HepG2 (cell line): ENCODE measurements around the gene ERCC4. TPM values are rescaled to one million over a fixed set of nuclear protein-coding genes. Genes with fewer than 3 reads are reported as not detected.

Source experiments
- ARNTL ChIP-seq: sonication (generic); formaldehyde crosslinking; IDR thresholded peaks from 2 replicates; pipeline ENCODE4 v1.4.0; 2020; ENCODE audit warnings: mild to moderate bottlenecking, missing genetic modification reagents
- ATM ChIP-seq: fragments of 450-650 bp; IDR thresholded peaks from 2 replicates; pipeline ENCODE4 v1.7.1; 2017; ENCODE audit warnings: mild to moderate bottlenecking, borderline replicate concordance
- FLYWCH1 ChIP-seq: sonication (generic); formaldehyde crosslinking; IDR thresholded peaks from 2 replicates; pipeline ENCODE4 v1.8.1; 2023; ENCODE audit warnings: mild to moderate bottlenecking, missing genetic modification reagents
- GPN1 ChIP-seq: sonication (generic); formaldehyde crosslinking; IDR thresholded peaks from 2 replicates; pipeline ENCODE4 v1.5.1; 2020; ENCODE audit warnings: missing genetic modification reagents, borderline replicate concordance
- KDM3A ChIP-seq: IDR thresholded peaks from 2 replicates; pipeline ENCODE4 v1.6.1; 2018; ENCODE audit warnings: low read depth, missing compliant biosample characterization
- KDM6A ChIP-seq: IDR thresholded peaks from 2 replicates; pipeline ENCODE4 v1.6.1; 2016; ENCODE audit warnings: low read depth
- LBX2 ChIP-seq: sonication (generic); formaldehyde crosslinking; IDR thresholded peaks from 2 replicates; pipeline ENCODE4 v1.5.0; 2020; ENCODE audit warnings: missing genetic modification reagents, mild to moderate bottlenecking, borderline replicate concordance
- PITX1 ChIP-seq: sonication (generic); formaldehyde crosslinking; IDR thresholded peaks from 2 replicates; pipeline ENCODE4 v1.5.1; 2020; ENCODE audit warnings: mild to moderate bottlenecking, missing genetic modification reagents
- SCMH1 ChIP-seq: sonication (generic); formaldehyde crosslinking; IDR thresholded peaks from 2 replicates; pipeline ENCODE4 v1.9.0; 2021; ENCODE audit warnings: missing genetic modification reagents, mild to moderate bottlenecking, borderline replicate concordance
- SOX6 ChIP-seq, 2 experiments: fragments of 450-650 bp in 1 of 2; sonication (generic) in 1 of 2; formaldehyde crosslinking in 1 of 2; IDR thresholded peaks; 2 replicates each; pipeline versions ENCODE4 v1.4.0 to v1.6.1; 2017 to 2020; ENCODE audit warnings: antibody characterized with exemption in 1 of 2, mild to moderate bottlenecking in 1 of 2, missing genetic modification reagents in 1 of 2
- ZFY ChIP-seq: sonication (generic); formaldehyde crosslinking; IDR thresholded peaks from 2 replicates; pipeline ENCODE4 v1.4.0; 2020; ENCODE audit warnings: missing genetic modification reagents
- ZNF205 ChIP-seq: IDR thresholded peaks from 2 replicates; pipeline ENCODE4 v1.6.1; 2018; ENCODE audit warnings: missing biosample characterization, missing genetic modification reagents
- ZNF292 ChIP-seq: sonication (generic); formaldehyde crosslinking; IDR thresholded peaks from 2 replicates; pipeline ENCODE4 v1.8.1; 2022; ENCODE audit warnings: mild to moderate bottlenecking, low read depth, missing genetic modification reagents, borderline replicate concordance
- ZNF564 ChIP-seq: sonication (generic); formaldehyde crosslinking; IDR thresholded peaks from 2 replicates; pipeline ENCODE4 v1.8.1; 2023; ENCODE audit warnings: mild to moderate bottlenecking, missing genetic modification reagents
- ZNF580 ChIP-seq: IDR thresholded peaks from 2 replicates; pipeline ENCODE4 v1.6.1; 2016; ENCODE audit warnings: low read depth, borderline replicate concordance
- ZNF615 ChIP-seq: sonication (generic); formaldehyde crosslinking; IDR thresholded peaks from 2 replicates; pipeline ENCODE4 v1.5.0; 2020; ENCODE audit warnings: mild to moderate bottlenecking, missing genetic modification reagents, borderline replicate concordance
- ZNF816 ChIP-seq: sonication (generic); formaldehyde crosslinking; IDR thresholded peaks from 2 replicates; pipeline ENCODE4 v1.8.0; 2022; ENCODE audit warnings: missing genetic modification reagents, mild to moderate bottlenecking, borderline replicate concordance
- polyA plus RNA-seq, 8 experiments: library from polyadenylated mRNA; depleted of rRNA in 3 of 8; stranded (reverse) in 7 of 8; unstranded in 1 of 8; fragments of >200 nt; fragmentation: Illumina TruSeq in 4 of 8; extraction: Trizol in 4 of 8; gene quantifications; 2 replicates each; pipeline versions ENCODE4 v1.2.1 to v1.2.3, GENCODE V29; 2011 to 2016; ENCODE audit warnings: low read depth in 4 of 8, missing spikeins in 1 of 8, mixed read lengths in 1 of 8; ENCODE audit not compliant: insufficient read depth in 1 of 8
- total RNA-seq, 5 experiments: library from RNA; depleted of rRNA; stranded (reverse); fragments of >200 nt; fragmentation: Illumina TruSeq; extraction: Trizol; gene quantifications; 2 replicates each; pipeline ENCODE4 v1.2.3, GENCODE V29; 2016; ENCODE audit warnings: low read depth in 1 of 5
- TF ChIP-seq, protein P1 (sequence below): sonication (generic); formaldehyde crosslinking; IDR thresholded peaks from 2 replicates; pipeline ENCODE4 v1.4.0; 2020; ENCODE audit warnings: missing genetic modification reagents, borderline replicate concordance
- TF ChIP-seq, protein P2 (sequence below): sonication (generic); formaldehyde crosslinking; IDR thresholded peaks from 2 replicates; pipeline ENCODE4 v1.4.0; 2020; ENCODE audit warnings: mild to moderate bottlenecking, missing genetic modification reagents
- TF ChIP-seq, protein P3 (sequence below): sonication (generic); formaldehyde crosslinking; IDR thresholded peaks from 2 replicates; pipeline ENCODE4 v1.5.1; 2020; ENCODE audit warnings: mild to moderate bottlenecking, missing genetic modification reagents, moderate library complexity

ERCC4 gene
- total and polyA plus RNA-seq, 2 of the 13 experiments (the other 11 are each of a cell fraction or from before 2014, with no cell fraction given) = 5.4 to 15.2 TPM

DNA sequence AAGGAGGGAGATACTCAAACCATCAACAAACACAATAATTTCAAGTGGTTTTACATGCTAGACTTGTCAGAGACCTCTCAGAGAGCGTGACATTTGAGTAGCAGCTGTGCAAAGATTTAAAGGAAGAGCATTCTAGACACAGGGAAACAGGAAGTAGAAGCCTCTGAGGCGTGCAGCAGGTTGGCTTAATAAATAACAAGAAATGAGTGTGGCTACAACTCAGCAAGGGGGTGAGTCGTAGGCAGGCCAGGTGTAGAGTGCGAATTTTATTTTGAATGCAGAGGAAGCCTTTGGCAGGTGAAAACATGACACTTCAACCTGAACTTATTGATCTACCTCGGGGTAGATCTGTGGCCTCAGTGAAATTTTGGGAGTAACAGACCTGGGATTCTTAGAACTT lies 78.0 kb downstream of the ERCC4 start (continued):
- TF ChIP-seq ZNF292 (CRISPR knock-in tag) (peak; percentile 67; the same call in 1 of the 2 replicates), FLYWCH1 (CRISPR knock-in tag) (no peak), ZFY (no peak), ZNF615 (CRISPR knock-in tag) (no peak), GPN1 (CRISPR knock-in tag) (no peak), ZNF816 (CRISPR knock-in tag) (no peak), SOX6 (IDR thresholded peaks at IDR 0.05) (no peak), SOX6 (CRISPR knock-in tag; IDR thresholded peaks at IDR 0.05) (no peak), ZNF564 (CRISPR knock-in tag) (no peak), ATM (no peak), LBX2 (CRISPR knock-in tag) (no peak), ZNF205 (CRISPR knock-in tag) (0 out of 2 replicates have a peak, but pooled peaks have one; percentile 38), SCMH1 (CRISPR knock-in tag) (no peak), KDM6A (CRISPR knock-in tag) (no peak), PITX1 (CRISPR knock-in tag) (peak; percentile 32; the same call in 1 of the 2 replicates), KDM3A (CRISPR knock-in tag) (no peak), ARNTL (CRISPR knock-in tag) (no peak), ZNF580 (CRISPR knock-in tag) (no peak)
- TF ChIP-seq, protein P1, sequence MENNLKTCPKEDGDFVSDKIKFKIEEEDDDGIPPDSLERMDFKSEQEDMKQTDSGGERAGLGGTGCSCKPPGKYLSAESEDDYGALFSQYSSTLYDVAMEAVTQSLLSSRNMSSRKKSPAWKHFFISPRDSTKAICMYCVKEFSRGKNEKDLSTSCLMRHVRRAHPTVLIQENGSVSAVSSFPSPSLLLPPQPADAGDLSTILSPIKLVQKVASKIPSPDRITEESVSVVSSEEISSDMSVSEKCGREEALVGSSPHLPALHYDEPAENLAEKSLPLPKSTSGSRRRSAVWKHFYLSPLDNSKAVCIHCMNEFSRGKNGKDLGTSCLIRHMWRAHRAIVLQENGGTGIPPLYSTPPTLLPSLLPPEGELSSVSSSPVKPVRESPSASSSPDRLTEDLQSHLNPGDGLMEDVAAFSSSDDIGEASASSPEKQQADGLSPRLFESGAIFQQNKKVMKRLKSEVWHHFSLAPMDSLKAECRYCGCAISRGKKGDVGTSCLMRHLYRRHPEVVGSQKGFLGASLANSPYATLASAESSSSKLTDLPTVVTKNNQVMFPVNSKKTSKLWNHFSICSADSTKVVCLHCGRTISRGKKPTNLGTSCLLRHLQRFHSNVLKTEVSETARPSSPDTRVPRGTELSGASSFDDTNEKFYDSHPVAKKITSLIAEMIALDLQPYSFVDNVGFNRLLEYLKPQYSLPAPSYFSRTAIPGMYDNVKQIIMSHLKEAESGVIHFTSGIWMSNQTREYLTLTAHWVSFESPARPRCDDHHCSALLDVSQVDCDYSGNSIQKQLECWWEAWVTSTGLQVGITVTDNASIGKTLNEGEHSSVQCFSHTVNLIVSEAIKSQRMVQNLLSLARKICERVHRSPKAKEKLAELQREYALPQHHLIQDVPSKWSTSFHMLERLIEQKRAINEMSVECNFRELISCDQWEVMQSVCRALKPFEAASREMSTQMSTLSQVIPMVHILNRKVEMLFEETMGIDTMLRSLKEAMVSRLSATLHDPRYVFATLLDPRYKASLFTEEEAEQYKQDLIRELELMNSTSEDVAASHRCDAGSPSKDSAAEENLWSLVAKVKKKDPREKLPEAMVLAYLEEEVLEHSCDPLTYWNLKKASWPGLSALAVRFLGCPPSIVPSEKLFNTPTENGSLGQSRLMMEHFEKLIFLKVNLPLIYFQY (CRISPR knock-in tag) = no peak
- TF ChIP-seq, protein P2, sequence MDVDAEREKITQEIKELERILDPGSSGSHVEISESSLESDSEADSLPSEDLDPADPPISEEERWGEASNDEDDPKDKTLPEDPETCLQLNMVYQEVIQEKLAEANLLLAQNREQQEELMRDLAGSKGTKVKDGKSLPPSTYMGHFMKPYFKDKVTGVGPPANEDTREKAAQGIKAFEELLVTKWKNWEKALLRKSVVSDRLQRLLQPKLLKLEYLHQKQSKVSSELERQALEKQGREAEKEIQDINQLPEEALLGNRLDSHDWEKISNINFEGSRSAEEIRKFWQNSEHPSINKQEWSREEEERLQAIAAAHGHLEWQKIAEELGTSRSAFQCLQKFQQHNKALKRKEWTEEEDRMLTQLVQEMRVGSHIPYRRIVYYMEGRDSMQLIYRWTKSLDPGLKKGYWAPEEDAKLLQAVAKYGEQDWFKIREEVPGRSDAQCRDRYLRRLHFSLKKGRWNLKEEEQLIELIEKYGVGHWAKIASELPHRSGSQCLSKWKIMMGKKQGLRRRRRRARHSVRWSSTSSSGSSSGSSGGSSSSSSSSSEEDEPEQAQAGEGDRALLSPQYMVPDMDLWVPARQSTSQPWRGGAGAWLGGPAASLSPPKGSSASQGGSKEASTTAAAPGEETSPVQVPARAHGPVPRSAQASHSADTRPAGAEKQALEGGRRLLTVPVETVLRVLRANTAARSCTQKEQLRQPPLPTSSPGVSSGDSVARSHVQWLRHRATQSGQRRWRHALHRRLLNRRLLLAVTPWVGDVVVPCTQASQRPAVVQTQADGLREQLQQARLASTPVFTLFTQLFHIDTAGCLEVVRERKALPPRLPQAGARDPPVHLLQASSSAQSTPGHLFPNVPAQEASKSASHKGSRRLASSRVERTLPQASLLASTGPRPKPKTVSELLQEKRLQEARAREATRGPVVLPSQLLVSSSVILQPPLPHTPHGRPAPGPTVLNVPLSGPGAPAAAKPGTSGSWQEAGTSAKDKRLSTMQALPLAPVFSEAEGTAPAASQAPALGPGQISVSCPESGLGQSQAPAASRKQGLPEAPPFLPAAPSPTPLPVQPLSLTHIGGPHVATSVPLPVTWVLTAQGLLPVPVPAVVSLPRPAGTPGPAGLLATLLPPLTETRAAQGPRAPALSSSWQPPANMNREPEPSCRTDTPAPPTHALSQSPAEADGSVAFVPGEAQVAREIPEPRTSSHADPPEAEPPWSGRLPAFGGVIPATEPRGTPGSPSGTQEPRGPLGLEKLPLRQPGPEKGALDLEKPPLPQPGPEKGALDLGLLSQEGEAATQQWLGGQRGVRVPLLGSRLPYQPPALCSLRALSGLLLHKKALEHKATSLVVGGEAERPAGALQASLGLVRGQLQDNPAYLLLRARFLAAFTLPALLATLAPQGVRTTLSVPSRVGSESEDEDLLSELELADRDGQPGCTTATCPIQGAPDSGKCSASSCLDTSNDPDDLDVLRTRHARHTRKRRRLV = no peak
- TF ChIP-seq, protein P3, sequence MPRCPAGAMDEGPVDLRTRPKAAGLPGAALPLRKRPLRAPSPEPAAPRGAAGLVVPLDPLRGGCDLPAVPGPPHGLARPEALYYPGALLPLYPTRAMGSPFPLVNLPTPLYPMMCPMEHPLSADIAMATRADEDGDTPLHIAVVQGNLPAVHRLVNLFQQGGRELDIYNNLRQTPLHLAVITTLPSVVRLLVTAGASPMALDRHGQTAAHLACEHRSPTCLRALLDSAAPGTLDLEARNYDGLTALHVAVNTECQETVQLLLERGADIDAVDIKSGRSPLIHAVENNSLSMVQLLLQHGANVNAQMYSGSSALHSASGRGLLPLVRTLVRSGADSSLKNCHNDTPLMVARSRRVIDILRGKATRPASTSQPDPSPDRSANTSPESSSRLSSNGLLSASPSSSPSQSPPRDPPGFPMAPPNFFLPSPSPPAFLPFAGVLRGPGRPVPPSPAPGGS (CRISPR knock-in tag) = no peak
